ENCODE data around the gene PCDHA2. TPM values are rescaled to one million over a fixed set of nuclear protein-coding genes. Genes with fewer than 3 reads are reported as not detected.

Gene PCDHA2
- total RNA-seq, 1 donor from 2014 or later, result not detected

- DNase-seq (no peak), ATAC-seq (ENCODE audit: low read depth) (no peak)
- ChIA-PET CTCF (no interaction called here), POLR2A (no interaction called here)
- no peaks in the 10 kb centered on the region for H3K36me3 Mint-ChIP-seq (ENCODE audit: low read depth)
- intact Hi-C loops (cut with micrococcal nuclease), result no loop called here
- H3K9me3 Mint-ChIP-seq, result peaks cover 4% of the 10 kb centered on the region
- H3K4me3 Mint-ChIP-seq, result no peak overlapping the region
- H3K27ac Mint-ChIP-seq, result no peak overlapping the region
- peaks cover 16% of the 10 kb centered on the region for H3K27me3 Mint-ChIP-seq
- H3K4me1 Mint-ChIP-seq, result no peaks in the 10 kb centered on the region
- TF ChIP-seq, protein P1, sequence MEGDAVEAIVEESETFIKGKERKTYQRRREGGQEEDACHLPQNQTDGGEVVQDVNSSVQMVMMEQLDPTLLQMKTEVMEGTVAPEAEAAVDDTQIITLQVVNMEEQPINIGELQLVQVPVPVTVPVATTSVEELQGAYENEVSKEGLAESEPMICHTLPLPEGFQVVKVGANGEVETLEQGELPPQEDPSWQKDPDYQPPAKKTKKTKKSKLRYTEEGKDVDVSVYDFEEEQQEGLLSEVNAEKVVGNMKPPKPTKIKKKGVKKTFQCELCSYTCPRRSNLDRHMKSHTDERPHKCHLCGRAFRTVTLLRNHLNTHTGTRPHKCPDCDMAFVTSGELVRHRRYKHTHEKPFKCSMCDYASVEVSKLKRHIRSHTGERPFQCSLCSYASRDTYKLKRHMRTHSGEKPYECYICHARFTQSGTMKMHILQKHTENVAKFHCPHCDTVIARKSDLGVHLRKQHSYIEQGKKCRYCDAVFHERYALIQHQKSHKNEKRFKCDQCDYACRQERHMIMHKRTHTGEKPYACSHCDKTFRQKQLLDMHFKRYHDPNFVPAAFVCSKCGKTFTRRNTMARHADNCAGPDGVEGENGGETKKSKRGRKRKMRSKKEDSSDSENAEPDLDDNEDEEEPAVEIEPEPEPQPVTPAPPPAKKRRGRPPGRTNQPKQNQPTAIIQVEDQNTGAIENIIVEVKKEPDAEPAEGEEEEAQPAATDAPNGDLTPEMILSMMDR (IDR thresholded peaks at IDR 0.05), result no peak
These were observed 41.2 kb downstream of the PCDHA2 start for GRCh38 chr5:140835622-140836510.

DNA sequence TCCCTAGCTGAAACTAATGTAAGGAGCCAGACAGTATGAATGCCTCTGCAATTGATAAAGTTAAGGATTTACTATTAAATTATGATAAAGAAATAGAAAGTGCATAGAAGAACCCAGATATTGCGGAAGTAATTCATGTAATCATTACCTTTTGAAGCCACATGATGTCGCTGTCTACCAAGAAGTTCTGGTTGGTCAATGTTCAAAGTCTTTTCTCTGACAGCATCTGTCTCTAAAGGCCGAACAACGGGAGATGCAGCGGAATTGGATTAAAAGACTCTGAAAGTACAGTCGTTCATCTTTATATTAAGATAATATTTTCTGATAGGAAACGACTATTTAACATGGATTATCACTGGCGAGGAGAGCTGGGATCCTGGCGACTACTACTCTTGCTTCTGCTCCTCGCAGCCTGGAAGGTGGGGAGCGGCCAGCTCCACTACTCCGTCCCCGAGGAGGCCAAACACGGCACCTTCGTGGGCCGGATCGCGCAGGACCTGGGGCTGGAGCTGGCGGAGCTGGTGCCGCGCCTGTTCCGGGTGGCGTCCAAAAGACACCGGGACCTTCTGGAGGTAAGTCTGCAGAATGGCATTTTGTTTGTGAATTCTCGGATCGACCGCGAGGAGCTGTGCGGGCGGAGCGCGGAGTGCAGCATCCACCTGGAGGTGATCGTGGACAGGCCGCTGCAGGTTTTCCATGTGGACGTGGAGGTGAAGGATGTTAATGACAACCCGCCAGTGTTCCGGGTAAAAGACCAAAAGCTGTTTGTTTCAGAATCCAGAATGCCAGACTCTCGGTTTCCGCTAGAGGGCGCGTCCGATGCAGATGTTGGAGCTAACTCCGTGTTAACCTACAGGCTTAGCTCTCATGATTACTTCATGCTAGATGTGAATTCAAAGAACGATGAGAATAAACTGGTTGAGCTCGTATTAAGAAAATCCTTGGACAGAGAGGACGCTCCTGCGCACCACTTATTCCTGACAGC is 46.6 kb downstream of the PCDHA2 start, which contains the start of gene PCDHA8:
PCDHA8 (plus strand) TSS at position 210 of the 985 bp plus-strand sequence; CDS start at position 345, 135 bp downstream.
- no peak within 1 kb of the TSS for H3K27ac Mint-ChIP-seq
- H3K9me3 Mint-ChIP-seq, result peaks cover 4% of the 10 kb centered on the region

DNA sequence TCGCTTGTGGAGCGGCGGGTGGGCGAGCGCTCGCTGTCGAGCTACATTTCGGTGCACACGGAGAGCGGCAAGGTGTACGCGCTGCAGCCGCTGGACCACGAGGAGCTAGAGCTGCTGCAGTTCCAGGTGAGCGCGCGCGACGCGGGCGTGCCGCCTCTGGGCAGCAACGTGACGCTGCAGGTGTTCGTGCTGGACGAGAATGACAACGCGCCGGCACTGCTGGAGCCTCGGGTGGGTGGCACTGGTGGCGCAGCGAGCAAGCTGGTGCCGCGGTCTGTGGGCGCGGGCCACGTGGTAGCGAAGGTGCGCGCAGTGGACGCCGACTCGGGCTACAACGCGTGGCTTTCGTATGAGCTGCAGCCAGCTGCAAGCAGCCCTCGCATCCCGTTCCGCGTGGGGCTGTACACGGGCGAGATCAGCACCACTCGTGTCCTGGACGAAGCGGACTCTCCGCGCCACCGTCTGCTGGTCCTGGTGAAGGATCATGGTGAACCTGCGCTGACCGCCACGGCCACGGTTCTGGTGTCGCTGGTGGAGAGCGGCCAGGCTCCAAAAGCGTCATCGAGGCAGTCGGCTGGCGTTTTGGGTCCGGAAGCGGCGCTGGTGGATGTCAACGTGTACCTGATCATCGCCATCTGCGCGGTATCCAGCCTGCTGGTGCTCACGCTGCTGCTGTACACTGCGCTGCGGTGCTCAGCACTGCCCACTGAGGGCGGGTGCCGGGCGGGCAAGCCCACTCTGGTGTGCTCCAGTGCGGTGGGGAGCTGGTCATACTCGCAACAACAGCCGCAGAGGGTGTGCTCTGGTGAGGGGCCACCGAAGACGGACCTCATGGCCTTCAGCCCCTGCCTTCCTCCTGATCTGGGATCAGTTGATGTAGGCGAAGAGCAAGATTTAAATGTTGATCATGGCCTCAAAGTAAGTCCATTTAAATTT is 48.4 kb downstream of the PCDHA2 start:
- ATAC-seq (ENCODE audit: low read depth) (no peak), DNase-seq (no peak)
- Mint-ChIP-seq H3K4me3 (no peak overlapping the region), H3K27ac (no peak overlapping the region), H3K36me3 (ENCODE audit: low read depth) (no peaks in the 10 kb centered on the region), H3K4me1 (no peaks in the 10 kb centered on the region), H3K27me3 (peaks cover 2% of the 10 kb centered on the region), H3K9me3 (peaks cover 4% of the 10 kb centered on the region)
- intact Hi-C loops (cut with micrococcal nuclease), result no loop called here
- TF ChIP-seq, protein P1 (IDR thresholded peaks at IDR 0.05), result no peak
- ChIA-PET POLR2A (no interaction called here), CTCF (no interaction called here)

More for the DNA sequence above, 46.6 kb downstream of the PCDHA2 start, which contains the start of gene PCDHA8:
- Mint-ChIP-seq H3K4me3 (no peak within 1 kb of the TSS), H3K36me3 (ENCODE audit: low read depth) (no peaks in the 10 kb centered on the region), H3K27me3 (peaks cover 2% of the 10 kb centered on the region), H3K4me1 (no peaks in the 10 kb centered on the region)
- intact Hi-C loops (cut with micrococcal nuclease), result no loop called here
- DNase-seq (no peak), ATAC-seq (ENCODE audit: low read depth) (no peak)
- ChIA-PET POLR2A (no interaction called here), CTCF (interaction anchor here (1.1 kb wide), 1 partner anchor 18 kb away, joined by 4 read pairs; no protein-coding TSS in a partner anchor)
- TF ChIP-seq, protein P1 (IDR thresholded peaks at IDR 0.05), result no peak

Other genes with a start within 250 kb of the PCDHA2 start
- gene EIF4EBP3, start 247.2 kb upstream of the PCDHA2 start, total RNA-seq, result 14.4 and 18.2 TPM in 2 replicates
- gene SRA1, start 237.4 kb upstream of the PCDHA2 start, total RNA-seq, result 41.1 and 41.8 TPM in 2 replicates
- gene APBB3, start 230.3 kb upstream of the PCDHA2 start, total RNA-seq, result 36.0 and 37.5 TPM in 2 replicates
- 76.0 and 77.9 TPM in 2 replicates for gene SLC35A4, start 230.0 kb upstream of the PCDHA2 start, total RNA-seq
- gene CD14, start 161.7 kb upstream of the PCDHA2 start, total RNA-seq, result 0.54 and 1.2 TPM in 2 replicates
- 20.1 and 23.3 TPM in 2 replicates for gene TMCO6, start 155.4 kb upstream of the PCDHA2 start, total RNA-seq
- 52.2 and 63.6 TPM in 2 replicates for gene NDUFA2, start 147.2 kb upstream of the PCDHA2 start, total RNA-seq
- gene IK, start 147.0 kb upstream of the PCDHA2 start, total RNA-seq, result 104 and 114 TPM in 2 replicates
- 33.8 and 36.9 TPM in 2 replicates for gene WDR55, start 129.9 kb upstream of the PCDHA2 start, total RNA-seq
- gene DND1, start 121.3 kb upstream of the PCDHA2 start, total RNA-seq, result 2.6 and 3.4 TPM in 2 replicates
- 78.2 and 84.0 TPM in 2 replicates for gene HARS1, start 103.5 kb upstream of the PCDHA2 start, total RNA-seq
- 45.7 and 48.5 TPM in 2 replicates for gene HARS2, start 103.4 kb upstream of the PCDHA2 start, total RNA-seq
- 67.8 and 70.2 TPM in 2 replicates for gene ZMAT2, start 94.4 kb upstream of the PCDHA2 start, total RNA-seq
- not detected in 2 replicates for gene PCDHA1, start 8.7 kb upstream of the PCDHA2 start, total RNA-seq
- not detected in 2 replicates for gene PCDHA3, start 6.2 kb downstream of the PCDHA2 start, total RNA-seq
- not detected in 2 replicates for gene PCDHA4, start 12.2 kb downstream of the PCDHA2 start, total RNA-seq
- not detected in 2 replicates for gene PCDHA5, start 26.8 kb downstream of the PCDHA2 start, total RNA-seq
- gene PCDHA6, start 33.1 kb downstream of the PCDHA2 start, total RNA-seq, result not detected in 2 replicates
- gene PCDHA7, start 39.4 kb downstream of the PCDHA2 start, total RNA-seq, result not detected in 2 replicates
- not detected in 2 replicates for gene PCDHA8, start 46.3 kb downstream of the PCDHA2 start, total RNA-seq
- not detected in 2 replicates for gene PCDHA9, start 53.5 kb downstream of the PCDHA2 start, total RNA-seq
- 0.07 TPM in 1 of 2 replicates, not detected in the other for gene PCDHA10, start 61.0 kb downstream of the PCDHA2 start, total RNA-seq
- gene PCDHA11, start 74.1 kb downstream of the PCDHA2 start, total RNA-seq, result not detected in 2 replicates
- gene PCDHA12, start 80.5 kb downstream of the PCDHA2 start, total RNA-seq, result not detected in 2 replicates
- not detected in 2 replicates for gene PCDHA13, start 87.3 kb downstream of the PCDHA2 start, total RNA-seq
- gene PCDHAC1, start 131.4 kb downstream of the PCDHA2 start, total RNA-seq, result not detected in 2 replicates
- not detected in 2 replicates for gene PCDHAC2, start 171.6 kb downstream of the PCDHA2 start, total RNA-seq

Measured in activated B cell treated with CpG ODN at 0.5 μM for 24 hours (primary cell).